ENCODE results near the gene NUP160.
"Not testable (repeated sequence)": the region's sequence is repeated elsewhere in the genome, so short reads cannot be mapped to it uniquely, and the experiment has no call there.

The NUP160 gene, protein sequence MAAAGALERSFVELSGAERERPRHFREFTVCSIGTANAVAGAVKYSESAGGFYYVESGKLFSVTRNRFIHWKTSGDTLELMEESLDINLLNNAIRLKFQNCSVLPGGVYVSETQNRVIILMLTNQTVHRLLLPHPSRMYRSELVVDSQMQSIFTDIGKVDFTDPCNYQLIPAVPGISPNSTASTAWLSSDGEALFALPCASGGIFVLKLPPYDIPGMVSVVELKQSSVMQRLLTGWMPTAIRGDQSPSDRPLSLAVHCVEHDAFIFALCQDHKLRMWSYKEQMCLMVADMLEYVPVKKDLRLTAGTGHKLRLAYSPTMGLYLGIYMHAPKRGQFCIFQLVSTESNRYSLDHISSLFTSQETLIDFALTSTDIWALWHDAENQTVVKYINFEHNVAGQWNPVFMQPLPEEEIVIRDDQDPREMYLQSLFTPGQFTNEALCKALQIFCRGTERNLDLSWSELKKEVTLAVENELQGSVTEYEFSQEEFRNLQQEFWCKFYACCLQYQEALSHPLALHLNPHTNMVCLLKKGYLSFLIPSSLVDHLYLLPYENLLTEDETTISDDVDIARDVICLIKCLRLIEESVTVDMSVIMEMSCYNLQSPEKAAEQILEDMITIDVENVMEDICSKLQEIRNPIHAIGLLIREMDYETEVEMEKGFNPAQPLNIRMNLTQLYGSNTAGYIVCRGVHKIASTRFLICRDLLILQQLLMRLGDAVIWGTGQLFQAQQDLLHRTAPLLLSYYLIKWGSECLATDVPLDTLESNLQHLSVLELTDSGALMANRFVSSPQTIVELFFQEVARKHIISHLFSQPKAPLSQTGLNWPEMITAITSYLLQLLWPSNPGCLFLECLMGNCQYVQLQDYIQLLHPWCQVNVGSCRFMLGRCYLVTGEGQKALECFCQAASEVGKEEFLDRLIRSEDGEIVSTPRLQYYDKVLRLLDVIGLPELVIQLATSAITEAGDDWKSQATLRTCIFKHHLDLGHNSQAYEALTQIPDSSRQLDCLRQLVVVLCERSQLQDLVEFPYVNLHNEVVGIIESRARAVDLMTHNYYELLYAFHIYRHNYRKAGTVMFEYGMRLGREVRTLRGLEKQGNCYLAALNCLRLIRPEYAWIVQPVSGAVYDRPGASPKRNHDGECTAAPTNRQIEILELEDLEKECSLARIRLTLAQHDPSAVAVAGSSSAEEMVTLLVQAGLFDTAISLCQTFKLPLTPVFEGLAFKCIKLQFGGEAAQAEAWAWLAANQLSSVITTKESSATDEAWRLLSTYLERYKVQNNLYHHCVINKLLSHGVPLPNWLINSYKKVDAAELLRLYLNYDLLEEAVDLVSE (N-terminal part only)

DNA sequence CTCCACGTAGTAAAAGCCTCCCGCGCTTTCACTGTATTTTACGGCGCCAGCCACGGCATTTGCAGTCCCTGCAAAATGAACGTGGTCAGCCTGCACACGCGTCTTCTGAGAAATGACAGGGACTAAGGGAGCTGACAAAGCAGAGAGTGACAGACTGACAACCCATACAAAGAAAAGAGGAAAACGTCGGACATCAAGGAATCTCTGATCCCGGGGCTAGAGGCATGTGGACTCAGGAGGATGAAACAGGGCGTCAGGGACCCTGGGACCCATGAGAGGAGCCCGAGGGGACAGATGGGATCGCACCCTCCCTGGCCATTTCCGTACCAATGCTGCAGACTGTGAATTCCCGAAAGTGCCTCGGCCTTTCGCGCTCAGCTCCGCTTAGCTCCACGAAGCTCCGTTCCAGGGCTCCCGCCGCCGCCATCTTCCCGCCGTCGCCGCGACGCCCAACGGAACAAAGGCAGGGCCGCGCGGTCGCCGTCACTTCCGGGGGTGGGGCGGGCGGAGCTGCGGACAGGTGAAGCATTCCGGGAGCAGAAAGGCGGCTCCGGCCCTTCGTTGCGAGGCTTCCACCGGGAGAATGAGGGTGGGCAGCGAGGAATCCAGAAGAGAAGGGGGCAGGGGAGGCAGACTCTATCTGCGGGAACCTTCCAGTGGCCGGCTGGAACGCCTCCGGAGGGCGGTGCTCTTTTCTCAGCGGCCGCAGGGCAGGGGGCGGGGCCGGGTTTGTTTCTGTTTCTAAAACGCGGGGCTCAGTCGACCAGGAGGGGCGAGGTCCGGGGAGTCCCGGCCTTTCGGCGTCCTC, at the start of gene NUP160:
TSS of gene NUP160 (minus strand) at position 459 of the 808 bp plus-strand sequence. CDS start at position 427, 32 bp downstream.
- peak; percentile 77 to 79 for DNase-seq (ENCODE audit: low read depth in 2 of 2)

DNA sequence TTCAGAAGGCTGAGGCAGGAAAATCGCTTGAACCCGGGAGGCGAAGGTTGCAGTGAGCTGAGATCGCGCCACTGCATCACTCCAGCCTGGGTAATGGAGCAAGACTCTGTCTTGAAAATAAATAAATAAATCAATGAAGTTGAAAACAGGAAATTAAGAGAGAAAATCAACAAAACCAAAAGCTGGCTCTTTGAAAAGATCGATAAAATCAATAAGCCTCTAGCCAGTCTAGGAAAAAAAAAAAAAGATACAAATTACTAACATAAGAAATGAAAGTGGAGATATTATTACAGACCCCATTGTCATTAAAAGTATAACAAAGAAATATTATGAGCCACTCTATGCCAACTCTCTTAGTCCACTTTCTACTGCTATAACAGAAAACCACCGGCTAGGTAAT, 48.0 kb upstream of the NUP160 start:
- no peak for DNase-seq (ENCODE audit: low read depth in 2 of 2)

DNA sequence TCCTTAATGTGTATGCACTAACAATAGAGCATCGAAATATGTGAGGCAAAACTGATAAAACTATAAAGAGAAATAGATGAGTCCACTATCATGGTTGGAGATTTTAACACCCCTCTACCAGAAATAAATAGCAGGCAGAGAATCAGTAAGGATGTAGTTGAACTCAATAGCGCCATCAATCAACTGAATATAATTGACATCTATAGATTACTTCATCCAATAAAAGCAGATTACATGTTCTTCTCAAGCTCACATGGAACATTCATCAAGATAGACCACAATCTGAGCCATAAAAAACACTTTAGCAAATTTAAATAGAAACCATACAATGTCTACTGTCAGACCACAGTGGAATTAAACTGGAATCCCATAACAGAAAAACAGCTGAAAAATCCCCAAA, 46.9 kb upstream of the NUP160 start:
- DNase-seq (ENCODE audit: low read depth in 2 of 2): no peak

DNA sequence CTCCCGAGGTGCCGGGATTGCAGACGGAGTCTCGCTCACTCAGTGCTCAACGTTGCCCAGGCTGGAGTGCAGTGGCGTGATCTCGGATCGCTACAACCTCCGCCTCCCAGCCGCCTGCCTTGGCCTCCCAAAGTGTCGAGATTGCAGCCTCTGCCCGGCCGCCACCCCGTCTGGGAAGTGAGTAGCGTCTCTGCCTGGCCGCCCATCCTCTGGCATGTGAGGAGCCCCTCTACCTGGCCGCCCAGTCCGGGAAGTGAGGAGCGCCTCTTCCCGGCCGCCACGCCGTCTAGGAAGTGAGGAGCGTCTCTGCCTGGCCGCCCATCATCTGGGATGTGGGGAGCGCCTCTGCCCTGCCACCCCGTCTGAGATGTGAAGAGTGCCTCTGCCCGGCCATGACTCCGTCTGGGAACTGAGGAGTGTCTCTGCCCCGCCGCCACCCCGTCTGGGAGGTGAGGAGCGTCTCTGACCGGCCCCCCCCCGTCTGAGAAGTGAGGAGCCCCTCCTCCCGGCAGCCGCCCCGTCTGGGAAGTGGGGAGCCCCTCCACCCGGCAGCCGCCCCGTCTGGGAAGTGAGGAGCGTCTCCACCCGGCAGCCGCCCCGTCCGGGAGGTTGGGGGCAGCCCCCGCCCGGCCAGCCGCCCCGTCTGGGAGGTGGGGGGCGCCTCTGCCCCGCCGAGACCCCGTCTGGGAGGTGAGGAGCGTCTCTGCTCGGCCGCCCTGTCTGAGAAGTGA, 44.6 kb upstream of the NUP160 start:
- not testable (repeated sequence) for DNase-seq (ENCODE audit: low read depth in 2 of 2)

DNA sequence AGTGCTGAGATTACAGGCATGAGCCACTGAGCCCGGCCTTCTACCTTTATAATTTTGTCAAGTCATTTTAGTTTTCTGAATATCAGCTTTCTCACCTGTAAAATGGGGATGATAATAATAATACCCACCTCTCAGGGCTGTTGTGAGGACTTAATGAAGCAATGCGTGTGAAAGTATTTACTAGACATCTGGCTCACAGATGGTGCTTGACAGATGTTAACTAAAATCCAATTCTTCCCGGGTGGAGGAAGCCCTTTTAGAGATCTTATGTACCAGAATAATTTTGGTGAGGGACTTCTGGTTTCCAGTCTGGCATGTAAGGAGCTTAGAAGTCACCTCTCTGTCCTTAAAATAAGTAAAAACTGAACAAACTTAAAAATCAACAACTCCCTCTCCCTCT, 43.7 kb upstream of the NUP160 start:
- no peak for DNase-seq (ENCODE audit: low read depth in 2 of 2)

DNA sequence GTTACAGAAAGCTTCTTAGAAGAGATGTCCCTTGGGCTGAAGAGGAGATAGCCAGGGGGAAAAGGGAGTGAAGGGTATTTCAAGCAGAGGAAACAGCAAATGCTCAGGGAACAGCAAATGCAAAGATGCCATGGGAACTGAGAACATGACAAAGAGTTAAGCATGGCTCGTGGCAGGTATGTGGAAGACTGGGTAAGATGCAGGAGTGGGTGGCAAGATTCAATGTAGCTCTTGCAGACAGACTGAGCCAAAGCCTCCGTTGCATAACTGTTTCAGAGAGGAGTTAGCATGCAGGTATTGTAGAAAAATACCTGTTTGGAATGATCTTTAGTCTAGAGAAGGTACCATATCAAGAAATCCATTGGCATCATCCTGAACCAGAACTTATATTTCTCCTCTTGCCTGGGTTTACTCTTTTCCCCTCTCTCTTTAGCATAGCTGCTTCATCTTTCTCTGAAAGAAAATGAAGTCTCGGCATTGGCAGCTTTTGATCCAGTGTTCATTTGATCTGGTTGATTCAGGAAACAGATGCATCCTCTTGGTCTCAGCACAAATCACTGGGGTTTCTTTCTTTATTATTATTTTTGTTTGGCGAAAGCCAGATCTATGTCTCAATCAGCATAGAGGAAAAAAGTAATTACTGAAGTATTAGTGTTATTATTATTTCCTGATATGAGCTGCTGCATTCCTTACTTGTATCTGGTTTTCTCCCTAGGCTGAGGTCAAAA, 41.7 kb upstream of the NUP160 start:
- no peak for DNase-seq (ENCODE audit: low read depth in 2 of 2)

DNA sequence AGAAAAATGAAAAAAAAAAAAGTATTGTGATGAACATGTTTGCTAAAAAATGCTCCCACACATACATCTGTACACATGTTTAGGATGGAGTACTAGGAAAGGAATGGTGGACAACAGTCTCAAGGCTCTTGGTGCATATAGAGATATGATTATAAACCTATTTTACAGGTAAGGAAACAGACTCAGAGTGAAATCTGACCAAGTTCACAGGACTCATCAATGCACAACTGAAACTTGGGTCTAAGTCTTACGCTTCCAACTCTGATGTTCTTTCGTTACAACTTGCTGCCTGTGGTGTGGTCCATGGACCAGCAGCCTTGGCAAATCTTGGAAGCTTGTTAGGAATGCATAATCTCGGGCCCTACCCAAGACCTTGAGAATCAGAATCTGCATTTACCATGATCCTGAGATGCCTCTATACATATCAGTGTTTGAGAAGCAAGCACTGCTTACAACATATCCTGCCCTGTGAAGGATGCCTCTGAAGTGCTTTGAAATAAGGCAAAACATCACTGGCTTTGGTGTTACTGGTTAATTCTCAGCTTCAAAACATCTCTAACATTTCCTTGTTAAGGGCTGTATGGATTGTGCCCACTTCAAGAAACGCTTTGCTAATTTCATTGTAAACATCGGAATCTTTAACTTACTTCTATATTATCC, 39.9 kb upstream of the NUP160 start:
- DNase-seq (ENCODE audit: low read depth in 2 of 2): no peak

DNA sequence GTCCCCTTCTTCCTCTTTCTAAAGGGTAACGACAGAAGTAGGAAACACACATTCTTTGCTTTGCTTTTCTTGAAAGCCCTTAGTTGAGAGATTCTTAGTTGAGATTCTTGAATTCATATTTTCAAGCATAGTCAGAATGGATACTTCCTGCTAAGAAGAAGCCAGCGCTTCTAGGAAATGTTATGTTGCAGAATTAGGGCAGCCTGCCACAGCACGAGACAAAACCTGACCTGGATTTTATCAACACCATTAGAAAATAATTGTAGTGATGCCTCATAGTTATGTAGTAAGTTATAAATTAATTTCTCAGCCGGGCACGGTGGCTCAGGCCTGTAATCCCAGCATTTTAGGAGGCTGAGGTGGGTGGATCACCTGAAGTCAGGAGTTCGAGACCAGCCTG, 37.9 kb upstream of the NUP160 start:
- no peak for DNase-seq (ENCODE audit: low read depth in 2 of 2)

DNA sequence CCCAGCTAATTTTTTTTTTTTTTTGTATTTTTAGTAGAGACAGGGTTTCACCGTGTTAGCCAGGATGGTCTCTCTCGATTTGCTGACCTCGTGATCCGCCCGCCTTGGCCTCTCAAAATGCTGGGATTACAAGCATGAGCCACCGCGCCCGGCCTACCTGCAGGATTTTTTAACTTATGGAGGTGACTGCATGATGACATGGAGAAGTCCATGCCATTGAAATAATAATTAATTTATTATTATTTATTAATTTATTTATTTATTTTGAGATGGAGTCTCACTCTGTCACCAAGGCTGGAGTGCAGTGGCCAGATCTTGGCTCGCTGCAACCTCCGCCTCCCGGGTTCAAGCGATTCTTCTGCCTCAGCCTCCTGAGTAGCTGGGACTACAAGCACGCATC, 34.3 kb upstream of the NUP160 start:
- not testable (repeated sequence) for DNase-seq (ENCODE audit: low read depth in 2 of 2)

DNA sequence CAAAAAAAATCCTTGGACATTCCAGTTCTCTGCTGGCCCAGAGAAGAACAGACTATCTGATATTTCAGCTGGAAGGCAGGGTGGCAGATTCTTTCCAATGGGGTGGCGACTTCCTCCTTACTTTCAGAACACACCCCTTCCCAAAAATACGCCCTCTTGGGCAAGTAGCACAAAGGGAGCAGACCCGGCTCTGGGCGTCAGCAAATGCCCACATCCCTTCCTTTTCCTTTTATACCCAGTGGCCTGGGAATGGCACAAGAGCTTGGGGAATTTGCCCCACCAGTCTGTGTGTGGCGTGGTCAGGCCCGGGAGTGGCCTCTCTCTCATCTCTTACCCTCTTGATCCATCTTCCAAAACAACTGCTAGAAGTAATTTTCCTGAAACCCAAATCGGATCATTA, 33.0 kb upstream of the NUP160 start:
- DNase-seq (ENCODE audit: low read depth in 2 of 2): no peak

DNA sequence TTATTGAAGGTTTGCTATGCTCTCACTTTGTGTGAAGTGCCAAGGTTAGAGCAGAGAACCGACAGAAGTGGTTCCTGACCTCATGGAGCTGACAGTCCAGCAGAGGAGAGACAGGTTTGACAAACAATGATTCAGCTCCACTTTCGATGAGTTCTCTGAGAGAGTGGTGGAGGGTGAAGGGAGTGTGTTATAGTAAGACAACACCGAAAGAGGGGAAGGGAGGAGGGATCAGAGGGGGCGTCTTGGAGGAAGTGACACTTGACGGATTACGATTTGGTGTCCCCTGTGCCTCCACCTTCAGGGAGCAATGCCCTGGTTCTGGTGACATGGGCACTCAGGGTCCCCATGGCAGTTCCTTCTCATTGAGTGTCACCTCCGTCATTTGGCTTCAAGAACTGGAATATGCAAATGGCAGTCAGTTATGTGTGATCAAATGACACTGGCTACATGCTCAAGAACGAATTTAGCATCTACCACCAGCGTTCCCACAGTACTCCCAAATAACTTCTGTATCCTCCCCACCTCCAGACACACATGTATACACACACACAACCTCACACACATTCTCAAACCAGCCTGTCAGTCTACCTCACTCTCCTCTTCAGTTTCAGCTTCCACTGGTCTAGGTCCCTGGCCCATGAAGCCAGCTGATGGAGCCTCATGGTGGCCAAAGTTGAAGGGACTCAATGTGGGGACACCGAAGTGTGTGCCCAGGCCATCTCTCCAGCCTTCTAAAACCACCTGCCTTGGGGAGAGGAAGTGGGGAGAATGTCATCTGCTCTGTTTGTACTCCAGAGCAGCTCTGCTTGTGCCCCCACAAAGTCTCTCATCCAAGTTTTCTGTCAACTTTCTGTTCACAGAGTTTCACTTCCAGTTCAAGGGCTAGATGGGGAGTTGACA, 31.4 kb upstream of the NUP160 start:
- no peak for DNase-seq (ENCODE audit: low read depth in 2 of 2)

DNA sequence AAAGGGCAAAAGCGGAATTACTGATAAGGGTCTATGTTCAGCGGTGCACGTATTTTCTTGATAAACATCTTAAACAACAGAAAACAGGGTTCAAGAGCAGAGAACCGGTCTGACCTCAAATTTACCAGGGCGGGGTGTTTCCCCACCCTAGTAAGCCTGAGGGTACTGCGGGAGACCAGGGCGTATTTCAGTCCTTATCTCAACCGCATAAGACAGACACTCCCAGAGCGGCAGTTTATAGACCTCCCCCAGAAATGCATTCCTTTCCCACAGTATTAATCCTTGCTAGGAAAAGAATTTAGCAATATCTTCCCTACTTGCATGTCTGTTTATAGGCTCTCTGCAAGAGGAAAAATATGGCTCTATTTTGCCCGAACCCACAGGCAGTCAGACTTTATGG, 27.7 kb upstream of the NUP160 start:
- not testable (repeated sequence) for DNase-seq (ENCODE audit: low read depth in 2 of 2)

DNA sequence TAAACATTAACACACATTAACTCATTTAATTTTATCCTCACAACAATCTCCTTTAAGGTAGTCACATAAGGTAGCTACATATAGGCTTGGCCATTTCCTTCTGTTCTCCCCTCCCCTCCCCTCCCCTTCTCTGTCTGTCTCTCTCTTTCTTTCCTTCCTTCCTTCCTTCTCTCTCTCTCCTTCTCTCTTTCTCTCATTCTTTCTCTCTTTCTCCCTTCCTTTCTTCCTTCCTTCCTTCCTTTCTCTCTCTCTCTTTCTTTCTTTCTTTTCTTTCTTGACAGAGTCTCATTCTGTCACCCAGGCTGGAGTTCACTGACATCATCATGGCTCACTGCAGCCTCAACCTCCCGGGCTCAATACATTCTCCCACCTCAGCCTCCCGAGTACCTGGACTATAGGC, 22.3 kb upstream of the NUP160 start:
- DNase-seq (ENCODE audit: low read depth in 2 of 2): no peak

DNA sequence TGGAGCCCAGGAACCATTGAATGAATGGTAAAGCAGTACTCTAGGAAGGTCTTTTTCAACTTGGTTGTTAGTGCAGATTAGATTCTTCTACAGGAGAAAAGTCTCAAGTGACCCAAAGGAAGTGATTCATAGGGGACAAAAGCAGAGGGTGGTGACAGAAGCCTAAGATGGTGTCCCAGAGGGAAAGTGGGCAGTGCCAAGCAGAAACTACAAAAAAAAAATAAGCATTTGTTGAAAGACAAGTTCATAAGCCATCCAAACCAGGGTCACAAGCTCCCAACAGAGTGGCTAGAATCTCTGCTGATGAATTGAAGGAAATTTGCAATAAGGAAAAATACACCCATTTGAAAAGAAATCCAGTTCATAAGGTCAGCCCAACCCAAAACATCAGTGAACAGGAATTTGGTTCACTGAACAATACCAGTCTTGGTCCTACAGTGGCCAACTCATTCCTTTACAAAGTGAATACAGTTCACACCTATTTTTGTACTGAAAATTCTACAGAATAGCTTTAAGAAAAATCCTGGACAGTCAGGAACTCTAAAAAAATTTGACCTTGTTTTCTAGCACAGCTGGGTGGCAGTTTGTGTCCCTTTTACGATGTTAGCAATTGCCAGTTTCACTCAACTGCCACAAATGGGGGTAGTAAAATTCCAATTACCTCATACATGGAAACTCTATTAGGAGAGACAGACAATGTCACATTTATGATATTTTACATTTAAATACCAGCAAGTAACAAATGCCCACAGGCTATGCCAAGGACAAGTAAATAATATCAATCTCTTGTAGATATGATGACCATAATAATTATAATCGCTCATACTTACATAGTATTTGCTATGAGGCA, 21.6 kb upstream of the NUP160 start:
- no peak for DNase-seq (ENCODE audit: low read depth in 2 of 2)

DNA sequence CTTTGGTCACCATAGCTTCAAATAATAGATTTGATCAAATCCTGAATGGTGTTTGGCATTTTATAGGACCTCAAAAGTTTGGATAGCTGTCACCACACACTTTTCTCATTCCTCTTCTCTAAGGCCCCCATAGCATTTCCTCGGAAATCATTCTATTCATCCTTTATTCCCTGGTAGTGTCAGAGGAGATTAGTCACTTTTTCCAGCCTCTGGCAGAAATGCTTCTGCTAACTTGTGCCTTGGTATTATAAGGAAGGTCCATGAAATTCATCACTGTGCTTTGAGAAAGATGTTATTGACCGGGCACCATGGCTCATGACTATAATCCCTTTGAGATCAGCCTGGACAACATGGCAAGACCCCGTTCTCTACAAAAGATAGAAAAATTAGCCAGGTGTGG, 19.7 kb upstream of the NUP160 start:
- DNase-seq (ENCODE audit: low read depth in 2 of 2): no peak

DNA sequence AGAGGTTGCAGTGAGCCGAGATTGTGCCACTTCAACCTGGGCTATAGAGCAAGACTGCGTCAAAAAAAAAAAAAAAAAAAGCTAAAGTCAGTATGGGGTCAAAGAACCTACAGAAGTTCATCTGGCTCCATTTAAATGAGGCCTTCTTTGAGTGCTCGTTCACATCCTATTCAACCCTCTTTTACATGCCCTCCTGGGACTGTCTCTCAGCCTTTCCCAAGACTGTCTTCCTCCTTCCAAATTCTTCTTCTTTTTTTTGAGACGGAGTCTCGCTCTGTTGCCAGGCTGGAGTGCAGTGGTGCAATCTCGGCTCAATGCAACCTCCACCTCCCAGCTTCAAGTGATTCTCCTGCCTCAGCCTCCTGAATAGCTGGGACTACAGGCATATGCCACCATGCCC, 18.7 kb upstream of the NUP160 start:
- DNase-seq (ENCODE audit: low read depth in 2 of 2): not testable (repeated sequence)

DNA sequence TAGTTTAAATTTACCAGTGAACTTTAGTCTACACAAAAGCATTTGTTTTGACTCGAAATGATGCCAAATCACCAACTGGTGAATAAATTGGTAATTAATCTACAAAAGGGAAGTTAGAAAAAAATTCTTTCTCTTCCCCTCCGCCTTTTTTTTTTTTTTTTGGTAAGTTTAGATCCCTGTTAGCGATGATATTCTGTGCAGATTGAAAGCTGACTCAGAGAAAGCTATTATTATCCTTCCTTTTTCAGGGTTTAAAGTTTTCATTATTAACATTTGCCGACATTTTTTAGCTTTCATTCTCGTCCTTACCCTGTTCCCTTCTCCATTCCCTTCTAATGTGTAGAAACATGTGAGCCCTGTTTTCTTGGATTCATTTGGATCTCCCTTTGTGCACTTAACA, 16.8 kb upstream of the NUP160 start:
- no peak for DNase-seq (ENCODE audit: low read depth in 2 of 2)
